Hematopoietic multipotent progenitor cell treated with erythropoietin and hydrocortisone succinate and interleukin-3 and kit ligand, for 6 days (in vitro differentiated cells): ENCODE results near the gene H2AZ2.
"Not testable (repeated sequence)": the region's sequence is repeated elsewhere in the genome, so short reads cannot be mapped to it uniquely, and the experiment has no call there.

ENCODE experiments used
- DNase-seq: peaks from one replicate; pipeline ENCODE4 v3.0.0-alpha.2; 2015

The H2AZ2 gene

GRCh38 chr7:44811093-44811492 is 36.8 kb downstream of the H2AZ2 start:
- DNase-seq: no peak

GRCh38 chr7:44808914-44809393 is 38.9 kb downstream of the H2AZ2 start:
- no peak for DNase-seq

GRCh38 chr7:44805950-44806349 is 41.9 kb downstream of the H2AZ2 start:
- DNase-seq: no peak

- not testable (repeated sequence) for DNase-seq
These were observed 43.9 kb downstream of the H2AZ2 start for GRCh38 chr7:44803828-44804519.

- no peak for DNase-seq
These were observed 45.4 kb downstream of the H2AZ2 start for GRCh38 chr7:44802418-44803025.

- DNase-seq: no peak
These were observed 46.0 kb downstream of the H2AZ2 start for GRCh38 chr7:44801890-44802289.

GRCh38 chr7:44799939-44800338 is 47.9 kb downstream of the H2AZ2 start:
- no peak for DNase-seq

GRCh38 chr7:44798649-44799305 is 49.1 kb downstream of the H2AZ2 start:
- DNase-seq: no peak

GRCh38 chr7:44797329-44798258 is 50.3 kb downstream of the H2AZ2 start:
- peak; percentile 94 for DNase-seq

- peak; percentile 98 for DNase-seq
These were observed 51.2 kb downstream of the H2AZ2 start, which contains the start of gene PPIA for GRCh38 chr7:44796504-44797328. TSS of gene PPIA (plus strand) at chr7:44796681. CDS start at chr7:44796725, 44 bp downstream.

GRCh38 chr7:44796034-44796503 is 51.8 kb downstream of the H2AZ2 start:
- DNase-seq: peak; percentile 74

GRCh38 chr7:44794331-44794730 is 53.6 kb downstream of the H2AZ2 start:
- no peak for DNase-seq

GRCh38 chr7:44793919-44794318 is 54.0 kb downstream of the H2AZ2 start:
- no peak for DNase-seq

- no peak for DNase-seq
These were observed 56.3 kb downstream of the H2AZ2 start for GRCh38 chr7:44791278-44792219.

- no peak for DNase-seq
These were observed 57.9 kb downstream of the H2AZ2 start for GRCh38 chr7:44789990-44790389.

- no peak for DNase-seq
These were observed 60.1 kb downstream of the H2AZ2 start for GRCh38 chr7:44787762-44788161.

GRCh38 chr7:44787041-44787440 is 60.8 kb downstream of the H2AZ2 start:
- DNase-seq: no peak

GRCh38 chr7:44785218-44785617 is 62.7 kb downstream of the H2AZ2 start:
- not testable (repeated sequence) for DNase-seq

GRCh38 chr7:44784364-44784763 is 63.5 kb downstream of the H2AZ2 start:
- no peak for DNase-seq

GRCh38 chr7:44783407-44783806 is 64.5 kb downstream of the H2AZ2 start:
- DNase-seq: no peak

GRCh38 chr7:44782460-44782859 is 65.4 kb downstream of the H2AZ2 start:
- DNase-seq: no peak
